ENCODE data around the gene FGF14. TPM values are rescaled to one million over a fixed set of nuclear protein-coding genes. Genes with fewer than 3 reads are reported as not detected.

The FGF14 gene
- total and polyA plus RNA-seq, 2 experiments from 2014 or later, result 0.03 TPM; not detected in 1

GRCh38 chr13:101830035-101830434, 571.8 kb downstream of the FGF14 start:
- Histone ChIP-seq H4K20me1 (replicated peaks; ENCODE audit: insufficient read depth) (no peaks in the 10 kb centered on the region), H3K36me3 (ENCODE audit: insufficient read depth) (no peaks in the 10 kb centered on the region), H3K4me1 (ENCODE audit: insufficient read depth) (no peaks in the 10 kb centered on the region), H2AFZ (no peak overlapping the region), H3K27ac (ENCODE audit: low read depth) (no peak overlapping the region), H3K4me3 (no peak overlapping the region), H3F3A (replicated peaks; ENCODE audit: low read depth) (no peaks in the 10 kb centered on the region), H3K4me2 (no peak overlapping the region), H3K9me2 (ENCODE audit: insufficient read depth) (no peaks in the 10 kb centered on the region), H3K79me2 (replicated peaks; ENCODE audit: insufficient read depth) (no peaks in the 10 kb centered on the region), H3K27me3 (ENCODE audit: insufficient read depth) (no peaks in the 10 kb centered on the region)
- no peak for TF ChIP-seq ZNF331 (CRISPR knock-in tag; IDR thresholded peaks at IDR 0.05; ENCODE audit: low read depth)
- no peak for TF ChIP-seq ZNF462 (CRISPR knock-in tag; IDR thresholded peaks at IDR 0.05)
- no peak for TF ChIP-seq ETS1 (IDR thresholded peaks at IDR 0.05)
- no peak for TF ChIP-seq REST (IDR thresholded peaks at IDR 0.05; ENCODE audit: unreplicated experiment)
- no peak for TF ChIP-seq ZNF114 (CRISPR knock-in tag; IDR thresholded peaks at IDR 0.05)
- no peak for TF ChIP-seq POLR2AphosphoS5 (IDR thresholded peaks at IDR 0.05; ENCODE audit: low read depth)
- TF ChIP-seq JUNB (IDR thresholded peaks at IDR 0.05; ENCODE audit: unreplicated experiment), result no peak
- no peak for TF ChIP-seq STAT1 (IDR thresholded peaks at IDR 0.05; ENCODE audit: unreplicated experiment)
- no peak for TF ChIP-seq CREB1 (CRISPR knock-in tag; IDR thresholded peaks at IDR 0.05; ENCODE audit: low read depth)
- TF ChIP-seq CTCF (conservative IDR thresholded peaks at IDR 0.05; ENCODE audit: low read depth in 2 of 2), result no peak
- TF ChIP-seq EZH2phosphoT487 (IDR thresholded peaks at IDR 0.05; ENCODE audit: unreplicated experiment), result no peak
- no peak for TF ChIP-seq EZH2 (IDR thresholded peaks at IDR 0.05; ENCODE audit: low read depth, unreplicated experiment)
- TF ChIP-seq NANOG (IDR thresholded peaks at IDR 0.05; ENCODE audit: borderline replicate concordance), result no peak
- peaks cover 4% of the 10 kb centered on the region for H3K9me3 Mint-ChIP-seq
- peaks cover 4% of the 10 kb centered on the region for H3K36me3 Mint-ChIP-seq (ENCODE audit: low read depth)
- no peak for ATAC-seq
- H3K4me1 Mint-ChIP-seq, result no peaks in the 10 kb centered on the region
- H3K4me3 Mint-ChIP-seq, result no peak overlapping the region
- no peaks in the 10 kb centered on the region for H3K27me3 Mint-ChIP-seq (ENCODE audit: insufficient read depth, low read depth, poor library complexity)
- H3K27ac Mint-ChIP-seq, result no peak overlapping the region
- DNase-seq (ENCODE audit: low spot score), result no peak

Data from GM23338 (cell line).